ENCODE measurements around the gene TGFA.
A peak's percentile ranks its signal among the peaks of the same experiment; 100 is the strongest.

The TGFA gene

GRCh38 chr2:70523996-70524965, 29.3 kb downstream of the TGFA start:
- DNase-seq: no peak

- DNase-seq: no peak
Observed at GRCh38 chr2:70523672-70523995, 30.0 kb downstream of the TGFA start.

- DNase-seq: no peak
Observed at GRCh38 chr2:70522627-70523026, 31.0 kb downstream of the TGFA start.

DNA sequence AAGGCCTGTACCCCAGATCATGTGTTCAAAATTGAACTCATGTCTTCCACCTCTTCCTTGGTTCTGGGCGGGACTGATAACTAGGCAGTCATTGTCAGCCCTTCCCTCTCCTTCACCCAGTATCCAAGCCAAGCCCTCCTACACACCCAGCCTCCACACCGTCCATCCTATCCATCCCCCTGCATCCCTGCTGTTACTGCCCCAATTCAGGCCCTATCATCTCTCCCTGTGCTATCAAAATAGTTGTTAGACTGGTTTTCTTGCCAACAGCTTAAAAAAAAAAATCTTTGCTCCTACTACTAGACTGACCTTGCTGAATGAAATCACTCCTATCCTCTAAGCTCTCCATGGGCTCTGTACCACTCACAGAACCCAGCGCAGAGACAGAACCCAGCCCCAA, 32.8 kb downstream of the TGFA start:
- DNase-seq: no peak

GRCh38 chr2:70519453-70519852, 34.2 kb downstream of the TGFA start:
- no peak for DNase-seq

DNA sequence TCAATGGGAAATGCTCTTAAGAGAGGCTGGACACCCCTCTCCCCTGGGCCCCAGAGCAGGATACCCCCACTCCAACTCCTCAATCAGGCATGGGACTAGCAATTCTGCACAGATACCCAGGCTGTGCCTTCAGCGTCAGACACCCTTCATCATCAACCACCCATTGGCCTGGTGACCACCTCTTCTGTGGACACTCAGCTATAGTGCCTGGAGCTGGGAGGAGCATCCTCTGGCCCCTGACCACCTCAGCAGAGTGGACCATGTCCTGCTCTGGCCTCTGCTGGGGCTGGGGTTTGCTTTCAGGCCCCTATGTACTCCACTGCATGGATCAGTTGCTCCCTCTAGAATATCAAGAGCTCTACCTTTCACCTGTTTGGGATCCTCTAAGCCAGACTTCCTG, 35.1 kb downstream of the TGFA start:
- no peak for DNase-seq

DNA sequence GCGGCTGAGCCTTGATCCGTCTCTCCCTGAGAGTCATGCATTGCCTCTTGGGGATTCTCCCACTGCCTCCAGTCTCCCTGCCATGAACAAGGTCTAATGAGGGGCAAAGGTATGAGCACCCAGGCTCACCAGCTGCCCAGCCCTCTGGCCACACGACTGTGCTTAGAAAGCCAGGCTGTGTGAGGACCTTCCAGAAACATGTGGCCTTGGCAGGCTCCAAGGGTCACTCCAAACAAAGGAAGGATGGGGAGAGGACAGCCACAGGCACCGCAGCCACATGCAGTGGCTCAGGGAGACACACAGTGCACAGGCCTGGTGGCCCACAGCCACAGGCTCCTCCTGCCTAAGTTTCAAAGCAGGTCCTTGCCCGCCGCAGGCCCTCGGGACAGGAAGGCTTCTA, 35.8 kb downstream of the TGFA start:
- no peak for DNase-seq

GRCh38 chr2:70516596-70516995, 37.0 kb downstream of the TGFA start:
- DNase-seq: peak in 2 of 51 donors; percentile 27 to 35

- peak in 1 of 51 donors; percentile 4 for DNase-seq
Observed at GRCh38 chr2:70515938-70516337, 37.7 kb downstream of the TGFA start.

GRCh38 chr2:70514612-70515055, 39.0 kb downstream of the TGFA start:
- DNase-seq: peak in 1 of 51 donors; percentile 7

DNA sequence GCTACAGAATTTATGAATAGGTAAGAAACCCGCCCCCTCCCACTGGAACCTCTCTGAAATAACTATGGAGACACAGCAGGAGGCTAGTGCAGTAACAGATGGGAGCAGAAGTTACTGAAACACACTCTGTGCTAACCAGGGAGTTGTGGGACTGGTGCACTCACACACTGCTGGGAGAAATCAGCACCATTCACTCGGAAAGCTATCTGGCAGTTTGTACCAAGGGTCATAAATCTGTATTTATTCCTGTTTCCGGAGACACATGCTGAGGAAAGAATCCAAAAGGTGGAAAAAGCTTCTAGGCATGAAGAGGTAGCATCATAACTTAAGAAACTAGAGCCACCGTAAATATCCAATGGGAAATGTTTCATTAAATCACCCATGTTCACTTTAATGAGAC, 39.9 kb downstream of the TGFA start:
- no peak for DNase-seq

- DNase-seq: no peak
Observed at GRCh38 chr2:70511971-70512729, 41.5 kb downstream of the TGFA start.

GRCh38 chr2:70510313-70510712, 43.3 kb downstream of the TGFA start:
- no peak for DNase-seq

- DNase-seq: no peak
Observed at GRCh38 chr2:70509565-70509964, 44.1 kb downstream of the TGFA start.

GRCh38 chr2:70508711-70509462, 44.7 kb downstream of the TGFA start:
- peak in 1 of 51 donors; percentile 5 for DNase-seq

- no peak for DNase-seq
Observed at GRCh38 chr2:70505613-70506391, 47.8 kb downstream of the TGFA start.

DNA sequence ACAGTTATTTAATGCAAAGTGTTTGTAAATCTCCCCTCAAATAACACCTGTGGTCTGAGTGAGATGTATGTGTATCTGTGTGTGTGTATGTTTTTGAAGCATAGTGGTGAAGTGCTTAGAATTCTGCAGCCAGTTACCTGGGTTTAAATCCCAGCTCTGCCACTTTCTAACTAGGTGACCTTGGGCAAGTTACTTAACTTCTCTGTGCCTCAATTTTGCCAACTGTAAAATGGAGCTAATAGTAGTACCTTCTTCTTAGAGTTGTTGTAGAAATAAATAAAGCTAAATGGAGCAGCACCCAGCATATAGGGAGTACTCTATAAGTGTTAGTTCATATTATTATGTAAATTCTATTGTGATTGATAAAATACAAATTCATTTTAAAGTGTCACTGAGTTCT, 48.9 kb downstream of the TGFA start:
- no peak for DNase-seq

DNA sequence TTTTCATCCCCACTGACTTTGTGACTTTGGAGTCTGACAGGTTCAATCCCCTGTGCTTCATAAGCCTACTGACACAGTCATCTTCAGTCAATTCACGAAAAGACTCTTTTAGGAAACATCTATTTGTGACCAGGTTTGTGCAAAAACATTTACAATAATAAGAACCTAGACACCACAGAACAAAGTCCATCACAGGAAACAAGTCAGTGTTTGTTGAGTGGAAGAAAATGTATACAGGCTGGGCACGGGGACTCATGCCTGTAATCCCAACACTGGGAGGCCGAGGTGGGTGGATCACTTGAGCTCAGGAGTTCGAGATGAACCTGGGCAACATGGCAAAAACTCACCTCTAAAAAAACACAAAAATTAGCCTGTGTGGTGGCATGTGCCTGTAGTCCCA, 49.7 kb downstream of the TGFA start:
- DNase-seq: no peak

- DNase-seq: no peak
Observed at GRCh38 chr2:70501728-70502127, 51.9 kb downstream of the TGFA start.

- no peak for DNase-seq
Observed at GRCh38 chr2:70501215-70501614, 52.4 kb downstream of the TGFA start.

GRCh38 chr2:70499253-70499652, 54.4 kb downstream of the TGFA start:
- DNase-seq: no peak

All from hypothalamus (tissue), 51 donors.